Islet precursor cell (in vitro differentiated cells): Measurements from ENCODE around the gene TMTC3.

Experiments
- DNase-seq: peaks from one replicate; pipeline ENCODE4 v3.0.0-alpha.2; 2018

The TMTC3 gene

DNA sequence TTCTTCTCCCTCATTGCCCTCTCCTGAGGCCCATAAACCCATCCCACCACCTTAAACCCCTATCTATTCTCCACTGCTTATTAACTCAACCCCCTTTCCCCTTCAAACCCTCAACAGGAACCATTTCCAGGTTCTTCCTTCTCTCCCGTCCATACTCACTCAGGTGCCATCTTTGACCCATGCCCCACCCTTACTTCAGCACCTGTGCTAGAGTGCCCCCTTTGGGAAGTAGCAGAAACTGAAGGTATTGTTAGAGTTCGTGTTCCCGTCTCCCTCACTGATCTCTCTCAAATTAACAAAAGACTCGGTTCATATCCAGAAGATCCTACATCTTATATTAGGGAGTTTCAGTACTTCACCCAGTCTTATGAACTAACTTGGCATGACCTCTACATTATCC lies 86.6 kb downstream of the TMTC3 start:
- DNase-seq: no peak

DNA sequence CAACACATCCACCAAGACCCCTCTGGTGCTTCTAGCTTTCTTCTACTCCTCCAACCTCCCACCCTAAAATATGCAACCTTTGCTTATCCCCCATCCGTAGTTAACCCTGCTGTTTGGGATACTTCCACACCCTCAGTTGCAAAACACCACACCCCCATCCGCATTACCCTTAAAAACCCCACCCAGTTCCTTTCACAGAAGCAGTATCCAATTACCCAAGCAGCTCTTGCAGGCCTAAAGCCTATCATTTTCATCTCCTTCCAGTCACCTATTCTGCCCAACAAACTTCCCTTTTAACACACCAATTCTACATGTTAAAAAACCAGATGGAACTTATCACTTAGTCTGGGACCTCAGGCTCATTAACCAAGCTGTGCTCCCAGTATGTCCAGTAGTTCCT lies 88.2 kb downstream of the TMTC3 start:
- no peak for DNase-seq

DNA sequence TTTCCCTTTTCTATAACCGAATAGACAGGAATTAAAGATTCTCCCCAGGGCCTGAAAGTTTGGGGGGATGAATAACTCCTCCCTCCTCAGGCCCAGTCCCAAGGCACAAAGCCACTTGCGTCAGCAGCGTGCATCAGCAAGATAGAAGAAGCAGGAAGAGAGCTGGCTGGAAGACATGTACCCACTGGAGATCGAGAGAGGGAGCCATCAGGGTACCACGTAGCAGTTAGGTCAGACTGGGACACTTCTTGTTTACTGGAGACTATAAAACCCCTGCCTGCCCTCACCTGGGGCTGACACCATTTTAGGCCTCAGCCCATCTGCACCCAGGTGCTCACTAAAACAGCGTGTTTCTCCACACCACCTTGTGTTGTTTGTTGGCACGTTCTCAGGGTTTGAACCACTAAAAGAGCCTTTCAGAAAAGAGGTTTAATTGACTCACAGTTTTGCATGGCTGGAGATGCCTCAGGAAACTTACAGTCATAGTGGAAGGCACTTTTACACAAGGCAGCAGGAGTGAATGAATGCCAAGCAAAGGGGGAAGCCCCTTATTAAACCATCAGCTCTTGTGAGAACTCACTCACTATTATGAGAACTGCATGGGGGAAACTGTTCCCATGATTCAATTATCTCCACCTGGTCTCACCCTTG lies 93.2 kb downstream of the TMTC3 start:
- DNase-seq: no peak

DNA sequence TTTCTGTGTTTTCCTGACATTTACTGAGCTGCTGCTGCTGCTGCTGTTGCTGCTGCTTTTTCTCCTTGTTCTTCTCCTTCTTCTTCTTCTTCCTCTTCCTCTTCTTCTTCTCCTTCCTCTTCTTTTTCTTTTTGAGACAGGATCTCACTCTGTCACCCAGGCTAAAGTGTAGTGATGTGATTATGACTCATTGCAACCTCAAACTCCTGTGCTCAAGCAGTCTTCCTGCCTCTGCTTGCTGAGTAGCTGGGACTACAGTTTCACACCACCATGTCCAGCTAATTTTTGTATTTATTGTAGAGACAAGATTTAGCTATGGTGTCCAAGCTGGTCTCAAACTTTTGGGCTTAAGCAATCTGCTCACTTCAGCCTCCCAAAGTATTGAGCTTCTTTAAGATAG lies 95.8 kb downstream of the TMTC3 start:
- no peak for DNase-seq

DNA sequence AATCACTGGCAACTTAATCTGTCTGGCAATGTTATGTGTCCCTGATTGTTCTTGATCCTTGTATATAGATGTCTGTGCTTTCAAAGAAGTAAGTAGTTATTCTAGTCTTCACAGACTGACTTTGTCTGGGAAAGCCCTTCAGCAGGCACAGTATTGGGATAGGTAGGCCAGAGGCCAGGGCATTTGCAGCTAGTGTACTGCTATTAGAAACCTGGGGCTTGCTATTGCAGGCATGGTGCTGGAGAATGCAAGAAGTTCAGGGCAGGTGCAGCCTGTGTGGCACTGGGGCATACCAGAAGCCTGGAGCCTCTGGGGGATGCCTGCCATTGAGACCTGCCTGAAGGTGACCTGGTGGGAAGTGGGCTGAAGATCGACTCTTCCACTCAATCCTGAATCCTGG lies 96.3 kb downstream of the TMTC3 start:
- no peak for DNase-seq

DNA sequence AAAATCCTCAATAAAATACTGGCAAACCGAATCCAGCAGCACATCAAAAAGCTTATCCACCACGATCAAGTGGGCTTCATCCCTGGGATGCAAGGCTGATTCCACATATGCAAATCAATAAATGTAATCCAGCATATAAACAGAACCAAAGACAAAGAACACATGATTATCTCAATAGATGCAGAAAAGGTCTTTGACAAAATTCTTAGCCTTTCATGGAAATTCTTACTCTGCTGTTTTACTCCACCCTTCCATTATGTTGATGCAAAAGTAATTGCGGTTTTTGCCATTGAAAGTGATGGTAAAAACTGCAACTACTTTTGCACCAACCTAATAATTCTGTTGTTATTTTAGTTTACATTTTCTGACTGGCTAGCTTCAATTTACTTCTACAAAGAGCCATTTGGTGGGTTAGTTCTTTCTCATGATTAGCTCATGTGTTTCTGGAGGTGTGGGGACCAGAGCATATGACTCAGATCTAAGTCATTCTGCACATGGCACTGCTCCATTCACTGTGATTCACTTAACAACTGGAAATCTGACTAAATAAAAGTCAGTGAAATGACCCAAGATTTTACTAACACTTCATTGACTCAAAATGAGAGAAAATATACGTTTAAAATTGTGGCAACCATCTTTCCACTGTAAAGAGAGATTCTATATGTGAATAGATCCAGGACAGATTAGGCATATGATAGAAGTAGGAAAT lies 99.9 kb downstream of the TMTC3 start:
- DNase-seq: peak; percentile 70

DNA sequence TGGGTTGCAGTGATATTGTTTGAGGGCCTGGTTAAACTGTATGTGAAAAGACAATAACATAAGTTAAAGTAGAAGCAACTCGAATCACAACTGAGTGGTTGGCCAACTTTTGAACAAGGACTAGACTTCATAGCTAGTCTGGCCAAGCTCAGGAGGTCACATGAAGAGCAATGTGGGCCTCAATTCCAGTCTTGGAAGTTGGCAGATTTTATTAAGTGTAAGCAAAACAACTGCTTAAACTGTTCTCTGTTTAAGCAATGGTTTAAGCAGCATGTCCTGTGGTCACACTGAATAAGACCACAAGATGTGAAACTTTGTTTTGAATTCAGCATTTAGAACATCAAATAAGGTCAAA lies 100.4 kb downstream of the TMTC3 start:
- no peak for DNase-seq

DNA sequence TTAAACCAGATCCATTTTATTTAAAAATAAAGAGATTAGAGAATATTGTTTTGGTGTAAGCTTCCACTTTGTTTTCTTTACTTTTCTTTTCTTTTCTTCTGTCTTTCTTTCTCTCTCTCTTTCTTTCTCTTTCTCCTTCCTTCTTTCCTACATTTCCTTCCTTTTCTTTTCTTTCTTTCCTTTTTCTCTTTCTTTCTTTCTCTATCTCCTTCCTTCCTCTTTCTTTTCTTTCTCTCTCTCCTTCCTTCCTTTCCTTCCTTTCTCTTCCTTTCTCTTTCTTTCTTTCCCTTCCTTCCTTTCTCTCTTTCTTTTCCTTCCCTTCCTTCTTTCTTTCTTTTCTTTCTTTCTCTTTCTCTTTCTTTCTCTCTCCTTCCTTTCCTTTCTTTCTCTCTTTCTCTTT lies 100.8 kb downstream of the TMTC3 start:
- no peak for DNase-seq

DNA sequence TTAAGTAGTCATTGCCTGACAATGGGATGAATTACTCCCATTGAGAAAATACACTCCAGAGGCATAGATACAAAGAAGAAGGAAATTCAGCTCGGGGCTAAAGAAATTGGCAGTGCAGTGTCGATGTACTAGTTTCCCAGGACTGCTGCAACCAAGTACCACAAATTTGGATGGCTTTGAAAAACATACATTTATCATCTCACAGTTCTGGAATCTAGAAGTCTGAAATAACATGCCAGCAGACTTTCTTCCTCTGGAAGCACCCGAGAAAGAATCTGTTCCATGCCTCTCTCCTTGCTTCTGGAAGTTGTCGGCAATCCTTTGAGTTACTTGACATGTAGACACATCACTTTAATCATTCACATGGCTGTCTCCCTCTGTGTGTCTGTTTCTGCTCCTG lies 101.9 kb downstream of the TMTC3 start:
- DNase-seq: peak; percentile 60

DNA sequence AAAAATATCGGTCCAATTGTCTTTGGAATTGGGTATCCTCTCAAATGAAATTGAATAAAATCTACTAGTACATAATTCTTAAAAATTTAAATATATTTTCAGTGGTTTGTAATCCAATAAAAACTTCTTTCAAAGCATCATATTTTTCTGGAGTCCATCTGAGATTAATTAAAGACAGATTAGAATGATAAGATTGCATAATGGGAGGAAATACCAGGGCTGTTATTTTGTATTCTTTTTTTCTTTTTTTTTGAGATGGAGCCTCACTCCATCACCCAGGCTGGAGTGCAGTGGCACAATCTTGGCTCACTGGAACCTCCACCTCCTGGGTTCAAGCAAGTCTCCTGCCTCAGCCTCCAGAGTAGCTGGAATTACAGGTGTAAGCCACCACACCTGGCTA lies 103.8 kb downstream of the TMTC3 start:
- DNase-seq: no peak

DNA sequence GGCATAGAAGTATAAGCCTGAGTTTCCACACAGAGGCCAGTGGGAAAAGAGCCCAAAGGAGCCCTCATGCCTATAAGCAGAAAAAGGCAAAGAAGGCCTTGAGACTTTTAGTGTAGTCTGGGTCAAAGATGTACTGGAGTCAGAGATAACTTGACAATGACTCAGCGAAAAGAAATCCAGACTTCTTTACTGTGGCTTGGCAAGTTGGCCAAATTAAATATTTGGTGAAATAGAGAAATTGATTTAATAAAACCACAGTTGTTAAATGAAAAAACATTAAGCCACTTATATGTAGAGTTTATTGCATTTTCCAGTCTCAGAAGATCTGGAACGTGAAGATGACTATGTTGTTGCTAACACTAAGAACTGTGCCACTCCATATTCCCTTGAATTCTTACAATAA lies 105.1 kb downstream of the TMTC3 start:
- no peak for DNase-seq

DNA sequence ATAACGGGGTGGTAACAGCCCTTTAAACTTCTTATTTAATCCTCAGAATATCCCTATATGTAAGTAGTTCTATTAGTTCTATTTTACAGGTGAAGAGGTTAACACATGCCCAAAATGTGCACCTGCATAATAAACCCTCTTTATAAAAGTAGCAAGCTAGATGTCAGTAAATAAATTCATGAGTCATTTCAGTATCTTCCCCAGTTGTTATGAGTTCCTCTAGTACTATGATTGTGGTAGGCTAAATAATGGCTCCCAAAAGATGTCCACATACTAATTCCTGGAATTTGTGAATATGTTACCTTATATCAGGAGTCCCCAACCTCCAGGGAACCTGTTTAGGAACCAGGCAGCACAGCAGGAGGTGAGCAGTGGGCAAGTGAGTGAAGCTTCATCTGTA lies 106.5 kb downstream of the TMTC3 start:
- DNase-seq: no peak
